Ascending aorta (tissue), 2 donors: Measurements from ENCODE around the gene ARHGAP31. TPM values are rescaled to one million over a fixed set of nuclear protein-coding genes. Genes with fewer than 3 reads are reported as not detected.

Experiments
- DNase-seq, 2 donors: peaks; one replicate each; pipeline ENCODE4 v3.0.0-alpha.2; 2019; ENCODE audit warnings: low spot score in 2 of 2
- H3K27ac ChIP-seq, 2 donors: fragments of 200-600 bp; sonication (generic); one replicate each; pipeline ENCODE4 v1.5.1; 2016 to 2017; ENCODE audit warnings: mild to moderate bottlenecking in 1 of 2
- H3K27me3 ChIP-seq: fragments of 200-600 bp; sonication (generic); one replicate; pipeline ENCODE4 v1.5.1; 2017
- H3K36me3 ChIP-seq, 2 donors: fragments of 200-600 bp; sonication (generic); one replicate each; pipeline ENCODE4 v1.5.1; 2016
- H3K4me1 ChIP-seq, 2 donors: fragments of 200-600 bp; sonication (generic); one replicate each; pipeline ENCODE4 v1.5.1; 2016 to 2017; ENCODE audit warnings: mild to moderate bottlenecking in 1 of 2
- H3K4me3 ChIP-seq, 2 donors: fragments of 200-600 bp; sonication (generic); one replicate each; pipeline ENCODE4 v1.5.1; 2016 to 2017; ENCODE audit warnings: mild to moderate bottlenecking in 1 of 2
- H3K9me3 ChIP-seq, 2 donors: fragments of 200-600 bp; sonication (generic); one replicate each; pipeline ENCODE4 v1.5.1; 2016
- CTCF ChIP-seq, 3 experiments: fragments of 200-600 bp in 2 of 3; fragments of 450-650 bp in 1 of 3; sonication (generic) in 2 of 3; IDR thresholded peaks; one replicate each; pipeline ENCODE4 v1.5.1; 2016 to 2019; ENCODE audit warnings: antibody characterized with exemption in 3 of 3, mild to moderate bottlenecking in 1 of 3, moderate library complexity in 1 of 3
- intact Hi-C: fragments of 100-400 bp; cut with DNase I; formaldehyde crosslinking; loops from one replicate; pipeline ENCODE4 v1.15.1; 2023
- total RNA-seq: library from RNA; depleted of rRNA; stranded (reverse); fragments of >200 nt; gene quantifications from one replicate; pipeline ENCODE4 v1.1.0, GENCODE V29; 2016

The ARHGAP31 gene
- total RNA-seq, 1 donor from 2014 or later = 31.4 TPM

GRCh38 chr3:119360736-119361462 is 66.7 kb downstream of the ARHGAP31 start:
- intact Hi-C loops = no loop called here
- no peaks in the 10 kb centered on the region for H3K27me3 ChIP-seq
- no peak overlapping the region for H3K27ac ChIP-seq
- peaks cover 0 to 3% of the 10 kb centered on the region in 2 donors for H3K4me1 ChIP-seq
- no peaks in the 10 kb centered on the region for H3K9me3 ChIP-seq
- H3K36me3 ChIP-seq = no peaks in the 10 kb centered on the region
- no peak overlapping the region for H3K4me3 ChIP-seq
- TF ChIP-seq CTCF (IDR thresholded peaks at IDR 0.05) = no peak
- DNase-seq = no peak

- TF ChIP-seq CTCF (IDR thresholded peaks at IDR 0.05) = no peak
- Histone ChIP-seq H3K36me3 (peaks cover 0 to 6% of the 10 kb centered on the region in 2 donors), H3K27me3 (no peaks in the 10 kb centered on the region), H3K9me3 (no peaks in the 10 kb centered on the region), H3K4me3 (no peak overlapping the region), H3K4me1 (peaks cover 0 to 2% of the 10 kb centered on the region in 2 donors), H3K27ac (no peak overlapping the region)
- intact Hi-C loops = no loop called here
- no peak for DNase-seq
Measured at GRCh38 chr3:119362010-119362409, 67.8 kb downstream of the ARHGAP31 start.

- intact Hi-C loops = no loop called here
- TF ChIP-seq CTCF (IDR thresholded peaks at IDR 0.05) = no peak
- Histone ChIP-seq H3K4me3 (no peak overlapping the region), H3K36me3 (peaks cover 6 to 12% of the 10 kb centered on the region in 2 donors), H3K9me3 (no peaks in the 10 kb centered on the region), H3K27me3 (no peaks in the 10 kb centered on the region), H3K4me1 (no peaks in the 10 kb centered on the region), H3K27ac (no peak overlapping the region)
- DNase-seq = no peak
Measured at GRCh38 chr3:119362940-119363725, 69.0 kb downstream of the ARHGAP31 start.

GRCh38 chr3:119364401-119364800 is 70.2 kb downstream of the ARHGAP31 start:
- Histone ChIP-seq H3K27me3 (no peaks in the 10 kb centered on the region), H3K9me3 (no peaks in the 10 kb centered on the region), H3K4me1 (no peaks in the 10 kb centered on the region), H3K4me3 (no peak overlapping the region), H3K36me3 (peaks cover 6 to 16% of the 10 kb centered on the region in 2 donors), H3K27ac (no peak overlapping the region)
- intact Hi-C loops = no loop called here
- TF ChIP-seq CTCF (IDR thresholded peaks at IDR 0.05) = no peak
- DNase-seq = no peak

GRCh38 chr3:119365418-119365817 is 71.2 kb downstream of the ARHGAP31 start:
- no peaks in the 10 kb centered on the region for H3K27me3 ChIP-seq
- no peaks in the 10 kb centered on the region for H3K9me3 ChIP-seq
- H3K4me3 ChIP-seq = no peak overlapping the region
- DNase-seq = no peak
- H3K4me1 ChIP-seq = no peaks in the 10 kb centered on the region
- no peak overlapping the region for H3K27ac ChIP-seq
- H3K36me3 ChIP-seq = peaks cover 12 to 16% of the 10 kb centered on the region in 2 donors
- no peak for TF ChIP-seq CTCF (IDR thresholded peaks at IDR 0.05)
- intact Hi-C loops = no loop called here
